Measurements from ENCODE around the gene ZNF219.

Gene ZNF219

GRCh38 chr14:21108791-21109190 is 10.3 kb upstream of the ZNF219 start:
- no peaks in the 10 kb centered on the region for H3K9me3 ChIP-seq (ENCODE audit: insufficient read depth, low read depth, low read length)
- TF ChIP-seq EZH2phosphoT487 (IDR thresholded peaks at IDR 0.05; ENCODE audit: borderline replicate concordance) = no peak
- TF ChIP-seq CTCF (conservative IDR thresholded peaks at IDR 0.05; ENCODE audit: low read length) = no peak
- H3K79me2 ChIP-seq (ENCODE audit: insufficient read depth, low read length) = no peaks in the 10 kb centered on the region
- H4K20me1 ChIP-seq (ENCODE audit: insufficient read depth, low read length, poor library complexity, severe bottlenecking) = no peaks in the 10 kb centered on the region
- H3K36me3 ChIP-seq (ENCODE audit: insufficient read depth, low read length) = no peaks in the 10 kb centered on the region
- H3K27me3 ChIP-seq (ENCODE audit: insufficient read depth, low read length, poor library complexity, severe bottlenecking) = no peaks in the 10 kb centered on the region
- no peaks in the 10 kb centered on the region for H3F3A ChIP-seq (ENCODE audit: low read depth)
- H3K4me1 ChIP-seq (ENCODE audit: insufficient read depth, low read length, poor library complexity, severe bottlenecking) = peaks cover 42% of the 10 kb centered on the region
- H3K9ac ChIP-seq (ENCODE audit: low read depth, low read length, poor library complexity, severe bottlenecking) = no peak overlapping the region
- no peak overlapping the region for H3K4me2 ChIP-seq (ENCODE audit: low read depth, low read length, poor library complexity, severe bottlenecking)
- no peak overlapping the region for H3K4me3 ChIP-seq (ENCODE audit: low read length, poor library complexity, severe bottlenecking)
- H2AFZ ChIP-seq (ENCODE audit: low read length) = no peak overlapping the region
- no peaks in the 10 kb centered on the region for H3K9me2 ChIP-seq (replicated peaks; ENCODE audit: low read depth, low read length)

GRCh38 chr14:21107283-21107800 is 8.9 kb upstream of the ZNF219 start:
- Histone ChIP-seq H2AFZ (ENCODE audit: low read length) (peak overlapping the region; percentile 43; the same call in 1 of the 2 replicates), H3K36me3 (ENCODE audit: insufficient read depth, low read length) (no peaks in the 10 kb centered on the region), H3K79me2 (ENCODE audit: insufficient read depth, low read length) (peaks cover 7% of the 10 kb centered on the region), H3K9me2 (replicated peaks; ENCODE audit: low read depth, low read length) (no peaks in the 10 kb centered on the region), H3K9ac (ENCODE audit: low read depth, low read length, poor library complexity, severe bottlenecking) (peak overlapping the region; percentile 41), H3K4me1 (ENCODE audit: insufficient read depth, low read length, poor library complexity, severe bottlenecking) (peaks cover 53% of the 10 kb centered on the region), H3F3A (ENCODE audit: low read depth) (no peaks in the 10 kb centered on the region), H3K4me3 (ENCODE audit: low read length, poor library complexity, severe bottlenecking) (no peak overlapping the region), H3K9me3 (ENCODE audit: insufficient read depth, low read depth, low read length) (no peaks in the 10 kb centered on the region), H3K4me2 (ENCODE audit: low read depth, low read length, poor library complexity, severe bottlenecking) (no peak overlapping the region), H4K20me1 (ENCODE audit: insufficient read depth, low read length, poor library complexity, severe bottlenecking) (no peaks in the 10 kb centered on the region), H3K27me3 (ENCODE audit: insufficient read depth, low read length, poor library complexity, severe bottlenecking) (no peaks in the 10 kb centered on the region)
- TF ChIP-seq CTCF (conservative IDR thresholded peaks at IDR 0.05; ENCODE audit: low read length) (no peak), EZH2phosphoT487 (IDR thresholded peaks at IDR 0.05; ENCODE audit: borderline replicate concordance) (no peak)

GRCh38 chr14:21106498-21107282 is 8.2 kb upstream of the ZNF219 start:
- H3K9ac ChIP-seq (ENCODE audit: low read depth, low read length, poor library complexity, severe bottlenecking) = peak overlapping the region; percentile 41
- H3K4me1 ChIP-seq (ENCODE audit: insufficient read depth, low read length, poor library complexity, severe bottlenecking) = peaks cover 57% of the 10 kb centered on the region

More at GRCh38 chr14:21106498-21107282, 8.2 kb upstream of the ZNF219 start:
- Histone ChIP-seq H3K36me3 (ENCODE audit: insufficient read depth, low read length) (no peaks in the 10 kb centered on the region), H3K79me2 (ENCODE audit: insufficient read depth, low read length) (peaks cover 7% of the 10 kb centered on the region), H3K9me3 (ENCODE audit: insufficient read depth, low read depth, low read length) (no peaks in the 10 kb centered on the region), H4K20me1 (ENCODE audit: insufficient read depth, low read length, poor library complexity, severe bottlenecking) (no peaks in the 10 kb centered on the region), H3K27me3 (ENCODE audit: insufficient read depth, low read length, poor library complexity, severe bottlenecking) (no peaks in the 10 kb centered on the region), H3K4me2 (ENCODE audit: low read depth, low read length, poor library complexity, severe bottlenecking) (peak overlapping the region; percentile 31), H3K9me2 (replicated peaks; ENCODE audit: low read depth, low read length) (no peaks in the 10 kb centered on the region), H2AFZ (ENCODE audit: low read length) (peak overlapping the region; percentile 76), H3K4me3 (ENCODE audit: low read length, poor library complexity, severe bottlenecking) (no peak overlapping the region), H3F3A (ENCODE audit: low read depth) (no peaks in the 10 kb centered on the region)
- TF ChIP-seq CTCF (conservative IDR thresholded peaks at IDR 0.05; ENCODE audit: low read length) (peak; percentile 91), EZH2phosphoT487 (IDR thresholded peaks at IDR 0.05; ENCODE audit: borderline replicate concordance) (no peak)

Data from Loucy (cell line).